GM08714 (cell line): Measurements from ENCODE around the gene USP17L21.
"Not testable (repeated sequence)": the region's sequence is repeated elsewhere in the genome, so short reads cannot be mapped to it uniquely, and the experiment has no call there.

Experiments used
- H3K4me3 ChIP-seq: fragments of 200-500 bp; sonication (Bioruptor generic); 2 replicates; pipeline ENCODE4 v1.5.1; 2014; ENCODE audit warnings: mild to moderate bottlenecking, low read length, inconsistent platforms

The USP17L21 gene

GRCh38 chr4:9262572-9262971 lies at the start of gene USP17L21:
Gene USP17L21, plus strand, starts transcription at chr4:9262872. Its CDS starts 0 bp downstream, at chr4:9262872.
- not testable (repeated sequence) for H3K4me3 ChIP-seq

- H3K4me3 ChIP-seq, result not testable (repeated sequence)
These were observed 48.0 kb upstream of the USP17L21 start for GRCh38 chr4:9214701-9215100.

GRCh38 chr4:9215105-9215504 lies 47.6 kb upstream of the USP17L21 start, which contains the start of gene USP17L11:
Gene USP17L11, plus strand, starts transcription at chr4:9215405. Its CDS starts 0 bp downstream, at chr4:9215405.
- H3K4me3 ChIP-seq, result not testable (repeated sequence)

GRCh38 chr4:9219852-9220251 lies 42.8 kb upstream of the USP17L21 start, which contains the start of gene USP17L12:
Gene USP17L12, plus strand, starts transcription at chr4:9220152. Its CDS starts 0 bp downstream, at chr4:9220152.
- H3K4me3 ChIP-seq, result not testable (repeated sequence)

- H3K4me3 ChIP-seq, result not testable (repeated sequence)
These were observed 38.1 kb upstream of the USP17L21 start, which contains the start of gene USP17L13 for GRCh38 chr4:9224596-9224995. Gene USP17L13, plus strand, starts transcription at chr4:9224896. Its CDS starts 0 bp downstream, at chr4:9224896.

- H3K4me3 ChIP-seq, result not testable (repeated sequence)
These were observed 32.4 kb upstream of the USP17L21 start for GRCh38 chr4:9230249-9230648.

GRCh38 chr4:9234085-9234484 lies 28.6 kb upstream of the USP17L21 start, which contains the start of gene USP17L15:
Gene USP17L15, plus strand, starts transcription at chr4:9234385. Its CDS starts 0 bp downstream, at chr4:9234385.
- not testable (repeated sequence) for H3K4me3 ChIP-seq

GRCh38 chr4:9238461-9238860 lies 24.2 kb upstream of the USP17L21 start:
- H3K4me3 ChIP-seq, result not testable (repeated sequence)

GRCh38 chr4:9243579-9243978 lies 19.1 kb upstream of the USP17L21 start, which contains the start of gene USP17L17:
Gene USP17L17, plus strand, starts transcription at chr4:9243879. Its CDS starts 0 bp downstream, at chr4:9243879.
- H3K4me3 ChIP-seq, result not testable (repeated sequence)

GRCh38 chr4:9247953-9248680 lies 14.6 kb upstream of the USP17L21 start, which contains the start of gene USP17L18:
Gene USP17L18, plus strand, starts transcription at chr4:9248630. Its CDS starts 0 bp downstream, at chr4:9248630.
- H3K4me3 ChIP-seq, result not testable (repeated sequence)

GRCh38 chr4:9253078-9253477 lies 9.6 kb upstream of the USP17L21 start, which contains the start of gene USP17L19:
Gene USP17L19, plus strand, starts transcription at chr4:9253378. Its CDS starts 0 bp downstream, at chr4:9253378.
- not testable (repeated sequence) for H3K4me3 ChIP-seq

- not testable (repeated sequence) for H3K4me3 ChIP-seq
These were observed 4.8 kb upstream of the USP17L21 start, which contains the start of gene USP17L20 for GRCh38 chr4:9257824-9258223. Gene USP17L20, plus strand, starts transcription at chr4:9258124. Its CDS starts 0 bp downstream, at chr4:9258124.

GRCh38 chr4:9267319-9267718 lies 4.6 kb downstream of the USP17L21 start, which contains the start of gene USP17L22:
Gene USP17L22, plus strand, starts transcription at chr4:9267619. Its CDS starts 0 bp downstream, at chr4:9267619.
- not testable (repeated sequence) for H3K4me3 ChIP-seq

GRCh38 chr4:9271719-9272118 lies 9.0 kb downstream of the USP17L21 start:
- H3K4me3 ChIP-seq, result not testable (repeated sequence)
